Eye (tissue), 1 donor: ENCODE measurements around the gene VPS4B.
"Not testable (repeated sequence)": the region's sequence is repeated elsewhere in the genome, so short reads cannot be mapped to it uniquely, and the experiment has no call there.

Experiments
- DNase-seq: peaks from one replicate; pipeline ENCODE4 v3.0.0-alpha.2; 2015

Gene VPS4B

GRCh38 chr18:63366213-63367052 lies 55.8 kb downstream of the VPS4B start:
- DNase-seq: peak; percentile 39

- no peak for DNase-seq
These were observed 56.4 kb downstream of the VPS4B start for GRCh38 chr18:63365876-63366212.

GRCh38 chr18:63363951-63364350 lies 58.3 kb downstream of the VPS4B start:
- DNase-seq: no peak

- DNase-seq: not testable (repeated sequence)
These were observed 58.9 kb downstream of the VPS4B start for GRCh38 chr18:63363420-63363819.

GRCh38 chr18:63356272-63356896 lies 65.9 kb downstream of the VPS4B start:
- DNase-seq: no peak

- DNase-seq: no peak
These were observed 72.0 kb downstream of the VPS4B start for GRCh38 chr18:63350230-63350629.

GRCh38 chr18:63348508-63349136 lies 73.7 kb downstream of the VPS4B start:
- DNase-seq: no peak

GRCh38 chr18:63346480-63347183 lies 75.6 kb downstream of the VPS4B start:
- no peak for DNase-seq

- DNase-seq: no peak
These were observed 76.2 kb downstream of the VPS4B start for GRCh38 chr18:63346031-63346430.

GRCh38 chr18:63344918-63345317 lies 77.4 kb downstream of the VPS4B start:
- no peak for DNase-seq

- no peak for DNase-seq
These were observed 78.0 kb downstream of the VPS4B start for GRCh38 chr18:63344263-63344662.

- peak; percentile 72 for DNase-seq
These were observed 80.1 kb downstream of the VPS4B start for GRCh38 chr18:63342206-63342605.

GRCh38 chr18:63339920-63340484 lies 82.3 kb downstream of the VPS4B start:
- DNase-seq: peak; percentile 76
